Nephron progenitor cell (in vitro differentiated cells): ENCODE results near the gene SBF2.
A peak's percentile ranks its signal among the peaks of the same experiment; 100 is the strongest.

Experiments
- DNase-seq: peaks from one replicate; pipeline ENCODE4 v3.0.0; 2021
- H3K27ac Mint-ChIP-seq: 2 replicates; pipeline ENCODE4 v1.8.0; 2021; ENCODE audit warnings: mild to moderate bottlenecking, moderate library complexity, mixed read lengths
- H3K27me3 Mint-ChIP-seq: 2 replicates; pipeline ENCODE4 v1.8.0; 2021; ENCODE audit warnings: mild to moderate bottlenecking, low read depth, mixed read lengths; ENCODE audit not compliant: poor library complexity
- H3K36me3 Mint-ChIP-seq: 2 replicates; pipeline ENCODE4 v1.8.0; 2021; ENCODE audit warnings: low read depth, mixed read lengths
- H3K4me1 Mint-ChIP-seq: 2 replicates; pipeline ENCODE4 v1.8.0; 2021; ENCODE audit warnings: mixed read lengths
- H3K4me3 Mint-ChIP-seq: 2 replicates; pipeline ENCODE4 v1.8.0; 2021; ENCODE audit warnings: mild to moderate bottlenecking, moderate library complexity, mixed read lengths
- H3K9me3 Mint-ChIP-seq: 2 replicates; pipeline ENCODE4 v1.8.0; 2021; ENCODE audit warnings: mild to moderate bottlenecking, moderate library complexity, mixed read lengths
- TF ChIP-seq, protein P1 (sequence below): fragments of 200-600 bp; sonication (generic); IDR thresholded peaks from 2 replicates; pipeline ENCODE4 v1.5.0; 2021; ENCODE audit warnings: antibody characterized with exemption

Gene SBF2

DNA sequence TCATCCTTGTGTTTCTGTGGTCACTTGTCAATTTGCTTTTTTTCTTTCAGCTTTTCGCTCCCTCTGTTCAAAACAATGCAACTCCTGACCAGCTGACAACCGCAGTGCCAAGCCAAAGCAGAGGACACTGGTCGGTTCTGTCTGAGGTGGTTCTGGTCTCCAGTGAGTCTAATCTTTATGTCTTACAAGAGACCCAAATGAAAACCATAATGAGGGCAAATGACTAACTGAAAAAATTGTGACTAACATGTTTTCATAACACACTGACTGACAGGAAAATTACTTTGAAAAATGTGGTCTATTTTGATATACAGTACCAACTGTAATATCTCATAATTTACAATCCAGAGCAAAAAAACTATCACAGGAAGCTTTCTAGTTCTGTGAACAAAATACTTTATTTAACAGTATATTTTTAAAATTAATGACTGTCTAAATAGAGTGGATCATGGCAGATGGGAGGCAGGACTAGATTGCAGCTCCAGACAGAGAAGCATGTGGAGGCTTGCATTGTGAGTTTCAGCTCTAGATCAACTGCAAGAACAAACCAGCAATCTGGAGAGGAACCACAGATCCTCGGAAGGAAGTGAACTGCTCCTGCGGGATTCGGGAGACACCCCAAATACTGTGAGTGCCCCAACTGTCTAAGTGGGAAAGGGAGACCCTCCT is 311.8 kb downstream of the SBF2 start:
- H3K4me1 Mint-ChIP-seq, result peaks cover 14% of the 10 kb centered on the region
- no peak for DNase-seq
- TF ChIP-seq, protein P1, sequence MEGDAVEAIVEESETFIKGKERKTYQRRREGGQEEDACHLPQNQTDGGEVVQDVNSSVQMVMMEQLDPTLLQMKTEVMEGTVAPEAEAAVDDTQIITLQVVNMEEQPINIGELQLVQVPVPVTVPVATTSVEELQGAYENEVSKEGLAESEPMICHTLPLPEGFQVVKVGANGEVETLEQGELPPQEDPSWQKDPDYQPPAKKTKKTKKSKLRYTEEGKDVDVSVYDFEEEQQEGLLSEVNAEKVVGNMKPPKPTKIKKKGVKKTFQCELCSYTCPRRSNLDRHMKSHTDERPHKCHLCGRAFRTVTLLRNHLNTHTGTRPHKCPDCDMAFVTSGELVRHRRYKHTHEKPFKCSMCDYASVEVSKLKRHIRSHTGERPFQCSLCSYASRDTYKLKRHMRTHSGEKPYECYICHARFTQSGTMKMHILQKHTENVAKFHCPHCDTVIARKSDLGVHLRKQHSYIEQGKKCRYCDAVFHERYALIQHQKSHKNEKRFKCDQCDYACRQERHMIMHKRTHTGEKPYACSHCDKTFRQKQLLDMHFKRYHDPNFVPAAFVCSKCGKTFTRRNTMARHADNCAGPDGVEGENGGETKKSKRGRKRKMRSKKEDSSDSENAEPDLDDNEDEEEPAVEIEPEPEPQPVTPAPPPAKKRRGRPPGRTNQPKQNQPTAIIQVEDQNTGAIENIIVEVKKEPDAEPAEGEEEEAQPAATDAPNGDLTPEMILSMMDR, result no peak
- H3K4me3 Mint-ChIP-seq, result no peak overlapping the region
- H3K27ac Mint-ChIP-seq, result peak overlapping the region; percentile 73
- no peaks in the 10 kb centered on the region for H3K27me3 Mint-ChIP-seq
- H3K9me3 Mint-ChIP-seq, result peaks cover 25% of the 10 kb centered on the region
- H3K36me3 Mint-ChIP-seq, result peaks cover 64% of the 10 kb centered on the region

DNA sequence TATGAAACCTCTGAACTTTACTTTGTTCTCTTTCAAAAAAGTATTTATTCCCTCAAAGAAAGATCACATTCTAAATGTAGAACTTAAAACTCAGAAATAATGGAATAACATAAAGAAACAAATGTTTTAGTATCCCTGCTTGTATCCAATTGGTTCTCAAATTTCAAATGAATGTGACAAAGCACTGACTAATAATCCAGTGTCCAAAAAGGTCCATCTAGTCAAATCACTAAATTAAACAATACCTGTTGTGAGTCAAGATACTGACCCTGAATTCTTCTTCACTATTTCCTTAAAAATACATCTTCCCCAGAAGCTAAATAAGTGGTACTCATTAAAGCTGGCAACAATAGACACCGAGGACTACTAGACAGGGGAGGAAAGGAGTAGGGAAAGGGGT is 313.1 kb downstream of the SBF2 start:
- no peak for DNase-seq
- Mint-ChIP-seq H3K27me3 (no peaks in the 10 kb centered on the region), H3K36me3 (peaks cover 57% of the 10 kb centered on the region), H3K4me3 (no peak overlapping the region), H3K4me1 (peaks cover 14% of the 10 kb centered on the region), H3K27ac (no peak overlapping the region), H3K9me3 (peaks cover 12% of the 10 kb centered on the region)
- TF ChIP-seq, protein P1, result no peak

DNA sequence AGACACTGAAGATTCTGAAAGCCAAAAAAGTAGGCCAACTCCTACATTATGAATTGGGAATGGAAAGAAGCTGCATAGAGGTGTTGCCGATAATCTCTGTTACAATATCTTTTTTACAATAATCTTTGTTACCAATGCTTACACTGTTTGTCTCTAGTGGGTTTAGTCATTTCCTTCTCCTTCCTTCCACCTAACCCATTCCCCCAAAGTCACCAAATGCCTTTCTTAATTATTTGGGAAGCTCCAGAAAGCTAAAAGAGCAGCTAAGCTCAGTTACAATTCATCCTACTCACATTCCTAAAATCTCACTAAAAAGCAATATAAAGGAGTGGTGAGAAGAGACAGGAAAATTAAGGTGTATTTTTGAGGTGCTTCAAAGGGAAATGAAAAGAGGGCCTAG is 316.5 kb downstream of the SBF2 start:
- DNase-seq, result no peak
- Mint-ChIP-seq H3K4me3 (no peak overlapping the region), H3K27ac (no peak overlapping the region), H3K27me3 (no peaks in the 10 kb centered on the region), H3K9me3 (peaks cover 2% of the 10 kb centered on the region), H3K36me3 (peaks cover 29% of the 10 kb centered on the region), H3K4me1 (peaks cover 7% of the 10 kb centered on the region)
- TF ChIP-seq, protein P1, result no peak

DNA sequence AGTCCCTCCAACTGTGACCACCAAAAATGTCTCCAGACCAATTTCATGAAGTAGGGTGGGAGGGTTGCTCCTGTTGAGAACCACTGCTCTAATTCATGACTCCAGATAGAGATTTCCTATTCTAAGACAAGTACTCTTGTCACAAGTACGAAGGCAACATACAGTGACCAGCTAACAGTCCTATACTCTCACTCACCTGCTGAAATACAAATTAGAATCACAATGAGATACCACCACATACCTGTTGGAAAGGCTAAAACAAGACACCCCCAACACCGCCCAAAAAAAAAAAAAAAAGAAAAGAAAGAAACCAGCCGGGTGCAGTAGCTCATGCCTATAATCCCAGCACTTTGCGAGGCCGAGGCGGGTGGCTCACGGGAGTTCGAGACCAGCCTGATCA is 319.6 kb downstream of the SBF2 start:
- no peak for DNase-seq
- TF ChIP-seq, protein P1, result no peak
- no peak overlapping the region for H3K4me3 Mint-ChIP-seq
- H3K36me3 Mint-ChIP-seq, result peaks cover 11% of the 10 kb centered on the region
- H3K27ac Mint-ChIP-seq, result peak overlapping the region; percentile 21
- H3K27me3 Mint-ChIP-seq, result no peaks in the 10 kb centered on the region
- no peaks in the 10 kb centered on the region for H3K9me3 Mint-ChIP-seq
- peaks cover 5% of the 10 kb centered on the region for H3K4me1 Mint-ChIP-seq

DNA sequence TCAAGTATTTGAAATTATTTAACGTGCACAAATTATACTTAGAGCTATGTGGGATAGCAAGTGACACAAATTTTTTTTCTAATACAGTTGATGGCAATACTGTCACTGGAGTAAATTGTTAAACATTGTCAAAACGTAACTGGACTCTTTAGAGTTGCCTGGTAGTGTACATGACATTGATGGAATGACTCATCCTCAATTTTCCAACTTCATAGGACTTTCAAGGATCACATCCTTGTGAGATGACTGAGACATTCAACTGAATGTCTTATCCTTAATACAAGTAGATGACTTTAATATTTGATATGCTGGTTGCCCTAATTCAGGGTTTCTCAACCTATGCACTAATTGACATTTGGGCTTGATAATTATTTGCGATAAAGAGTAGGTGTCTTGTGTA is 320.1 kb downstream of the SBF2 start:
- Mint-ChIP-seq H3K27me3 (no peaks in the 10 kb centered on the region), H3K9me3 (no peaks in the 10 kb centered on the region), H3K27ac (no peak overlapping the region), H3K4me1 (peaks cover 5% of the 10 kb centered on the region), H3K36me3 (peaks cover 11% of the 10 kb centered on the region), H3K4me3 (no peak overlapping the region)
- DNase-seq, result no peak
- TF ChIP-seq, protein P1, result no peak

DNA sequence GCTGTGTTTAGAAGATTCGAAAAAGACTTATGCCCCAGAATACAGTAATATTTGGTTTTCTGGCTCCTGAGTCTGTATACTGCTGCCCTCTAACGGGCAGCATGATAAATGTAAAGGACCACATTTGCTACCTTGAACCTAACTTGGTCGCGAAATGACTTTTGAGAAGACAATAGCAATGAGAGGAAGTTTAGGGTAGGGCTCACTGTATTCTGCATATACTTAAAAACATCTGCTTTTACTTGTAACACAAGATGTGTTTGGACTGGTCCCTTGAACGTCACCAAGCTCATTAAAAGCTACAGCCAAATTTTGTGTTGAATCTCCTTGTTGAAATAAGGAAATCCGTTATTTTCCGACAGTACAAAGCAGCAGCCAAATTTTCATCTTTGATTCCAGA is 321.0 kb downstream of the SBF2 start:
- H3K9me3 Mint-ChIP-seq, result no peaks in the 10 kb centered on the region
- TF ChIP-seq, protein P1, result peak; percentile 66
- no peak overlapping the region for H3K27ac Mint-ChIP-seq
- H3K4me3 Mint-ChIP-seq, result no peak overlapping the region
- no peaks in the 10 kb centered on the region for H3K27me3 Mint-ChIP-seq
- H3K4me1 Mint-ChIP-seq, result peaks cover 5% of the 10 kb centered on the region
- peaks cover 11% of the 10 kb centered on the region for H3K36me3 Mint-ChIP-seq
- no peak for DNase-seq
